HFF-Myc (cell line): ENCODE data around the gene LRRC45.

Experiments
- DNase-seq: peaks from one replicate; pipeline ENCODE4 v3.0.0-alpha.2; 2011; ENCODE audit warnings: low read depth; ENCODE audit errors: extremely low read depth
- H3K4me3 ChIP-seq: replicated peaks from 2 replicates; pipeline ENCODE4 v1.5.1; 2011; ENCODE audit warnings: low read depth, mild to moderate bottlenecking, control low read depth, low read length
- TF ChIP-seq, protein P1 (sequence below): IDR thresholded peaks from 2 replicates; pipeline ENCODE4 v1.5.1; 2012; ENCODE audit warnings: mild to moderate bottlenecking, low read depth, low read length, control low read depth; ENCODE audit errors: missing control alignments

LRRC45 gene

DNA sequence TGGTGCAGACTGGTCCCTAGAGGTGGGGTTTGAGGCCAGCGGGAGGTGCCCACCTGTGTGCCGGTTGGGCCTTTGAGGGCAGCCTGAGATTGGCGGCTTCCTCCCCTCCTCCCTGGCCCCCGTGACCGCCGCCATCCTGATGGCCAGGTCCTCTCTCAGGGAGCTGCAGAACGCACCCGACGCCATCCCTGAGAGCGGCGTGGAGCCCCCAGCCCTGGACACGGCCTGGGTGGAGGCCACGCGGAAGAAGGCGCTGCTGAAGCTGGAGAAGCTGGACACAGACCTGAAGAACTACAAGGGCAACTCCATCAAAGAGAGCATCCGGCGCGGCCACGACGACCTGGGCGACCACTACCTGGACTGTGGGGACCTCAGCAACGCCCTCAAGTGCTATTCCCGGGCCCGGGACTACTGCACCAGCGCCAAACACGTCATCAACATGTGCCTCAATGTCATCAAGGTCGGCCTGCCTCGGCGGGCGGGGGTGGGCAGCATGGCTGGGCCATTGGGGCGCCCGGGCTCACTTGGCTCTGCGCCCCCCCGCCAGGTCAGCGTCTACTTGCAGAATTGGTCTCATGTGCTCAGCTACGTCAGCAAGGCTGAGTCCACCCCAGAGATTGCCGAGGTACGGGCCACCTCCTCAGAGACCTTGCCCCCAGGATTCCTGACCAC, 31.4 kb downstream of the LRRC45 start:
- H3K4me3 ChIP-seq, result no peak overlapping the region
- no peak for DNase-seq
- TF ChIP-seq, protein P1, sequence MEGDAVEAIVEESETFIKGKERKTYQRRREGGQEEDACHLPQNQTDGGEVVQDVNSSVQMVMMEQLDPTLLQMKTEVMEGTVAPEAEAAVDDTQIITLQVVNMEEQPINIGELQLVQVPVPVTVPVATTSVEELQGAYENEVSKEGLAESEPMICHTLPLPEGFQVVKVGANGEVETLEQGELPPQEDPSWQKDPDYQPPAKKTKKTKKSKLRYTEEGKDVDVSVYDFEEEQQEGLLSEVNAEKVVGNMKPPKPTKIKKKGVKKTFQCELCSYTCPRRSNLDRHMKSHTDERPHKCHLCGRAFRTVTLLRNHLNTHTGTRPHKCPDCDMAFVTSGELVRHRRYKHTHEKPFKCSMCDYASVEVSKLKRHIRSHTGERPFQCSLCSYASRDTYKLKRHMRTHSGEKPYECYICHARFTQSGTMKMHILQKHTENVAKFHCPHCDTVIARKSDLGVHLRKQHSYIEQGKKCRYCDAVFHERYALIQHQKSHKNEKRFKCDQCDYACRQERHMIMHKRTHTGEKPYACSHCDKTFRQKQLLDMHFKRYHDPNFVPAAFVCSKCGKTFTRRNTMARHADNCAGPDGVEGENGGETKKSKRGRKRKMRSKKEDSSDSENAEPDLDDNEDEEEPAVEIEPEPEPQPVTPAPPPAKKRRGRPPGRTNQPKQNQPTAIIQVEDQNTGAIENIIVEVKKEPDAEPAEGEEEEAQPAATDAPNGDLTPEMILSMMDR, result no peak

DNA sequence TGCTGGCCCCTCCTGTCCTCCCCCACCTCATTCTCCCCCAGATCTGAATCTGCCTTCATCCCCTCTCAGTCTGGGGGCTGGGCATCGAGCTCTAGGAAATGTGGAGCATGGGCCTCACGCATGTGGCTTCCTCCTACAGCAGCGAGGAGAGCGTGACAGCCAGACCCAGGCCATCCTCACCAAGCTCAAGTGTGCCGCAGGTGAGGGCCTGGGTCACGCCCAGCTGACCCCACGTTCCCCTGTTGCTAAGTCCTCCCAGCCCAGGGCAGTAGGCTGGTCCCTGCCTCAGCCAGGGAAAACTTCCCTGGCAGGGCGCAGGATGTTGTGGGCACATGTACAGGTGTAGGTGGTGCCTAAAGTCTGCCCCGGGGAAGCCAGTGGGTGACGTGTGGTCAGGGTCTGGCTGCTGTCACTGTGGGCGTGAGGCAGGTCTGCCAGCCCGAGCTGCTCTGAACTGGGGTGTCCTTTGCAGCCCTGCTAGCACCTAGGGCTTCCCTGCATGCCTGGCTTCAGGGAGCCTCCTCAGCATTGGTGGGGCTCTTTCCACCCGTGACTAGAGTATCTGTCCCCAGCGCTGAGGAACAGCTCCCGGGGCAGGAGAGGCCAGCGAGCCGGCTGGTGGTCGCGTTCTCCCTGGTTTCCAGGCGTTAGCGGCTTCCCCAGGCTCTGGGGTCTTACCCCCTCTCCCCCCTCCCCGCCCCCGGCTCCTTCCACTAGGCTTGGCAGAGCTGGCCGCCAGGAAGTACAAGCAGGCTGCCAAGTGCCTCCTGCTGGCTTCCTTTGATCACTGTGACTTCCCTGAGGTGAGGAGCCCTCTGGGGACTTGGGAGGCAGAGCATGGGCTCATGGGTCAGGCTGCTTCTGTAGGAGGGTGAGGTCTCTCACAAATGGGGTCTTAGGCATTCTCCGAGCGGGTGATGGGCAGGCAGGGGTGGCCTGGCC, 32.2 kb downstream of the LRRC45 start:
- TF ChIP-seq, protein P1, result no peak
- no peak overlapping the region for H3K4me3 ChIP-seq
- no peak for DNase-seq

GRCh38 chr17:82055965-82056728, 33.0 kb downstream of the LRRC45 start:
- TF ChIP-seq, protein P1, result no peak
- no peak for DNase-seq
- no peak overlapping the region for H3K4me3 ChIP-seq

GRCh38 chr17:82056729-82057621, 33.9 kb downstream of the LRRC45 start:
- DNase-seq, result no peak
- TF ChIP-seq, protein P1, result no peak
- no peak overlapping the region for H3K4me3 ChIP-seq

GRCh38 chr17:82058230-82058854, 35.2 kb downstream of the LRRC45 start:
- no peak for DNase-seq
- no peak overlapping the region for H3K4me3 ChIP-seq
- TF ChIP-seq, protein P1, result no peak
